ENCODE results near the gene UBE2C.
"Not testable (repeated sequence)": the region's sequence is repeated elsewhere in the genome, so short reads cannot be mapped to it uniquely, and the experiment has no call there.

The UBE2C gene

GRCh38 chr20:45823949-45824835 lies 11.7 kb downstream of the UBE2C start:
- H3K4me3 ChIP-seq (ENCODE audit: low read depth, low read length), result no peak overlapping the region
- in situ Hi-C loops (cut with HindIII; ENCODE audit: low pct_ligation_motif_present, low sequenced_read_pairs), result no loop called here
- H3K27ac ChIP-seq, result no peak overlapping the region
- no peaks in the 10 kb centered on the region for H3K27me3 ChIP-seq (replicated peaks)
- TF ChIP-seq CTCF (IDR thresholded peaks at IDR 0.05; ENCODE audit: low read depth, low read length, missing control alignments), result peak; percentile 64
- no peak for DNase-seq
- no peaks in the 10 kb centered on the region for H3K36me3 ChIP-seq (replicated peaks)

GRCh38 chr20:45826381-45827019 lies 14.1 kb downstream of the UBE2C start:
- Histone ChIP-seq H3K4me3 (ENCODE audit: low read depth, low read length) (no peak overlapping the region), H3K36me3 (replicated peaks) (no peaks in the 10 kb centered on the region), H3K27me3 (replicated peaks) (no peaks in the 10 kb centered on the region), H3K27ac (no peak overlapping the region)
- TF ChIP-seq CTCF (IDR thresholded peaks at IDR 0.05; ENCODE audit: low read depth, low read length, missing control alignments), result no peak
- peak; percentile 39 for DNase-seq
- in situ Hi-C loops (cut with HindIII; ENCODE audit: low pct_ligation_motif_present, low sequenced_read_pairs), result no loop called here

- Histone ChIP-seq H3K27ac (no peak within 1 kb of the TSS), H3K4me3 (ENCODE audit: low read depth, low read length) (no peak within 1 kb of the TSS), H3K27me3 (replicated peaks) (no peaks in the 10 kb centered on the region), H3K36me3 (replicated peaks) (no peaks in the 10 kb centered on the region)
- in situ Hi-C loops (cut with HindIII; ENCODE audit: low pct_ligation_motif_present, low sequenced_read_pairs), result no loop called here
- no peak for DNase-seq
- no peak for TF ChIP-seq CTCF (IDR thresholded peaks at IDR 0.05; ENCODE audit: low read depth, low read length, missing control alignments)
Measured at GRCh38 chr20:45827030-45827652, 14.7 kb downstream of the UBE2C start, which contains the start of gene TNNC2. Gene TNNC2 (minus strand): TSS chr20:45827312. CDS start chr20:45827248, 64 bp downstream.

- in situ Hi-C loops (cut with HindIII; ENCODE audit: low pct_ligation_motif_present, low sequenced_read_pairs), result no loop called here
- Histone ChIP-seq H3K36me3 (replicated peaks) (no peaks in the 10 kb centered on the region), H3K27me3 (replicated peaks) (no peaks in the 10 kb centered on the region), H3K27ac (no peak overlapping the region), H3K4me3 (ENCODE audit: low read depth, low read length) (no peak overlapping the region)
- TF ChIP-seq CTCF (IDR thresholded peaks at IDR 0.05; ENCODE audit: low read depth, low read length, missing control alignments), result no peak
- no peak for DNase-seq
Measured at GRCh38 chr20:45827712-45828111, 15.3 kb downstream of the UBE2C start.

GRCh38 chr20:45828589-45828988 lies 16.1 kb downstream of the UBE2C start:
- H3K36me3 ChIP-seq (replicated peaks), result no peaks in the 10 kb centered on the region
- TF ChIP-seq CTCF (IDR thresholded peaks at IDR 0.05; ENCODE audit: low read depth, low read length, missing control alignments), result no peak
- no peak for DNase-seq
- H3K27ac ChIP-seq, result no peak overlapping the region
- in situ Hi-C loops (cut with HindIII; ENCODE audit: low pct_ligation_motif_present, low sequenced_read_pairs), result no loop called here
- H3K27me3 ChIP-seq (replicated peaks), result no peaks in the 10 kb centered on the region
- H3K4me3 ChIP-seq (ENCODE audit: low read depth, low read length), result no peak overlapping the region

- H3K27ac ChIP-seq; DNase-seq; H3K4me3 ChIP-seq (ENCODE audit: low read depth, low read length); H3K27me3 ChIP-seq (replicated peaks); H3K36me3 ChIP-seq (replicated peaks); in situ Hi-C loops (cut with HindIII; ENCODE audit: low pct_ligation_motif_present, low sequenced_read_pairs): not testable (repeated sequence)
Measured at GRCh38 chr20:45829673-45830106, 17.2 kb downstream of the UBE2C start.
